Measurements from ENCODE around the gene NRAP. TPM values are rescaled to one million over a fixed set of nuclear protein-coding genes. Genes with fewer than 3 reads are reported as not detected.

NRAP gene
- total RNA-seq, 4 donors from 2014 or later = under 0.01 TPM; not detected in 3

DNA sequence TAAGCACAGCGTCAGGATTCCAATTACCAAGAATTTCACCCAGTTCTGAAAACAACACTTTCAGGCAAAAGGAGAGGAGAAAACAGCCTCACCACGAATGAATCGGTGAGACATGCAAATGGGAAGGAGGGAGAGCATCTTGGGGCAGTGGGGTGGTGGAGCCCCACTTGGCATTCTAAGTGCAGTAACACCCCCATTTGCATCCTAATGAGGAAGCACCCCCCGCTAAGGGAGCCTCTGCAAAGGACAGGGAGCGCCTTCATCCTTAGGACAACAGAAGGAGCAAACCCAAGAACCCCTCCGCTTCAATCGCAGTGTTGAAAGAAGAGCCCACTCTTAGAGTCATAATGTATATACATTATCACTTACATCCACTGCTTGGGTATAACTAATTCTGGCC is 46.8 kb downstream of the NRAP start:
- Histone ChIP-seq H3K4me3 (no peak overlapping the region), H3K27me3 (peaks cover 0 to 37% of the 10 kb centered on the region in 2 donors), H3K9me3 (no peaks in the 10 kb centered on the region), H3K4me1 (no peaks in the 10 kb centered on the region), H3K36me3 (no peaks in the 10 kb centered on the region), H3K27ac (no peak overlapping the region)
- TF ChIP-seq, protein P1, sequence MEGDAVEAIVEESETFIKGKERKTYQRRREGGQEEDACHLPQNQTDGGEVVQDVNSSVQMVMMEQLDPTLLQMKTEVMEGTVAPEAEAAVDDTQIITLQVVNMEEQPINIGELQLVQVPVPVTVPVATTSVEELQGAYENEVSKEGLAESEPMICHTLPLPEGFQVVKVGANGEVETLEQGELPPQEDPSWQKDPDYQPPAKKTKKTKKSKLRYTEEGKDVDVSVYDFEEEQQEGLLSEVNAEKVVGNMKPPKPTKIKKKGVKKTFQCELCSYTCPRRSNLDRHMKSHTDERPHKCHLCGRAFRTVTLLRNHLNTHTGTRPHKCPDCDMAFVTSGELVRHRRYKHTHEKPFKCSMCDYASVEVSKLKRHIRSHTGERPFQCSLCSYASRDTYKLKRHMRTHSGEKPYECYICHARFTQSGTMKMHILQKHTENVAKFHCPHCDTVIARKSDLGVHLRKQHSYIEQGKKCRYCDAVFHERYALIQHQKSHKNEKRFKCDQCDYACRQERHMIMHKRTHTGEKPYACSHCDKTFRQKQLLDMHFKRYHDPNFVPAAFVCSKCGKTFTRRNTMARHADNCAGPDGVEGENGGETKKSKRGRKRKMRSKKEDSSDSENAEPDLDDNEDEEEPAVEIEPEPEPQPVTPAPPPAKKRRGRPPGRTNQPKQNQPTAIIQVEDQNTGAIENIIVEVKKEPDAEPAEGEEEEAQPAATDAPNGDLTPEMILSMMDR (IDR thresholded peaks at IDR 0.05) = no peak
- TF ChIP-seq EP300 (IDR thresholded peaks at IDR 0.05) (no peak), POLR2A (IDR thresholded peaks at IDR 0.05) (no peak)
- 24 to 35% methylated on average over 7 of the region's 7 CpGs for WGBS, 2 donors
- no peak for DNase-seq (ENCODE audit: low spot score in 2 of 2)

DNA sequence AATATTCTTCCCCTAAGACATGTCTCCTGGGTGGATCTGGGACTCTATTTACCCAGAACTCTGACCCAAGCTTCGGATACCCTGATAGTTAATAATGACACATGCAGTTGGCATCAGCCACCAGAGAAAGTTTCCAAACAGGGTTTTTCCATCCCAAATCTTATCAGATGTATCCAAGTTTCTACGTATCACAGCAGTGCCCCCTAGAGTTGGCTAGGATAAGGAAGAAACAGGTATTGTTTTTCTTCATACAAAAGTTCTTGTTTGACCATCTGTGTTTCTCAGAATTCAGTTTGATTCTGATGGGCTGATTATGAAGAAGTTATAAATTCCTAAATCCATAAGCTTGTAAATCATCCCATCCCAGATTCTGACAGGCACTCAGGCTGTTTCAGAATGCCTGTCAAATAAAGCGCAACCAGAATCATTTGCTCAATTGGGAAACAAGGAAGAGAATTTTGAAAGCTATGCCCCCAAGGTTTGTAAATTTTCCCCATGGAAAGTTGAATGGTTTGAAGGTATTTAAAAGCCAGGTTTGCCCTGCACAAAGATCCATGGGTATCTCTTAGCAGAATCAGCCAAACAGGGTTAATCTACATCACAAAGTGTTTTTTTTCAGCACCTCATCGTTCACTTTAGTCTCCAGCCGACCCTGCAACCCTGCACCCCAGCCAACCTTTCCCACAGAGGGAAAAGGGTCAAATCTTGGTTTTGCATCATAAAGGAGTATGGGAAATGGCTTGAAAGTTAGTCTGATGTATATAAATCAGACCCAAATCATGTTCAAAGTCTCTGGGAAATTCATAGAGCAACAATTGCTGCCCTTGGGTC is 47.4 kb downstream of the NRAP start:
- no peak overlapping the region for H3K4me3 ChIP-seq
- DNase-seq (ENCODE audit: low spot score in 2 of 2) = peak in 1 of 2 donors; percentile 19
- H3K4me1 ChIP-seq = no peaks in the 10 kb centered on the region
- no peaks in the 10 kb centered on the region for H3K9me3 ChIP-seq
- peaks cover 0 to 37% of the 10 kb centered on the region in 2 donors for H3K27me3 ChIP-seq
- WGBS, 2 donors = 13 to 23% methylated on average over 5 of the region's 5 CpGs
- no peak for TF ChIP-seq EP300 (IDR thresholded peaks at IDR 0.05)
- TF ChIP-seq POLR2A (IDR thresholded peaks at IDR 0.05) = no peak
- TF ChIP-seq, protein P1 (IDR thresholded peaks at IDR 0.05) = peak in 1 of 5 experiments; percentile 21
- no peak overlapping the region for H3K27ac ChIP-seq
- H3K36me3 ChIP-seq = no peaks in the 10 kb centered on the region

DNA sequence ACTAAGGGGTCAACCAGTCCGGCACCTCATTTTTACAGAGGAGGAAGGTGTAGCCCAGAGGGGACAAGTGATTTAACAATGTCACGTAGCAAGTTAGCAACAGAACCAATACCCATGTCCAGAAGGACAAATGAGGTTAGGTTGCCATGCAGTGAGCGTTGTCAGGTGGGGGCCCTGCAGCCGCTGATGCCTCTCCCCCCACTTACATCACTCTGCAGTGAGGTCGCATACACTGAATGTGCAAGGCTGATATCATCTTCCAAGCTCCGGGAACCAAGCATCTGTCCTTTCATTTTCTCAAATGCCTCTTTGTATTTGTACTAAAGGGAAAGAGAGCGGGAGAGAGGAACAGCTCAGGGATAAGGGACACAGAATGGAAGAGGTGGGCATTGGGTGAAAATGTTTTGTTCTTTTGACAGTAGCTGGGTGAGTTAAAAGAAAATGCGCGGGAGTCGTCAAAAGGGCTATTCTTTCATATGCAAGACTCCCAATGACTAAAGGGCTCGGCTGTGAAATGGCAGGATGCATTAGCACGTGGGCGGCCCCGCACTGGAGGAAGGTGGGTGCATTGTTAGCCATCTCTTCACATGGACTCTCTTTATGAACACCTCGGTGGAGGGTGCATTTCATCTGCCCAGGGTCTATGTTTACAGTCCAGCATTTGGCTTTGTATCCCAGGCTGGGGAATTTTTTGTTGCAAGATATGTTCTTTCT is 49.7 kb downstream of the NRAP start:
- Histone ChIP-seq H3K9me3 (no peaks in the 10 kb centered on the region), H3K27me3 (peaks cover 0 to 32% of the 10 kb centered on the region in 2 donors), H3K36me3 (no peaks in the 10 kb centered on the region), H3K4me3 (no peak overlapping the region), H3K4me1 (no peaks in the 10 kb centered on the region), H3K27ac (no peak overlapping the region)
- TF ChIP-seq, protein P1 (IDR thresholded peaks at IDR 0.05) = no peak
- TF ChIP-seq POLR2A (IDR thresholded peaks at IDR 0.05) = no peak
- TF ChIP-seq EP300 (IDR thresholded peaks at IDR 0.05) = no peak
- WGBS, 2 donors = 42 to 55% methylated on average over 15 of the region's 15 CpGs
- DNase-seq (ENCODE audit: low spot score in 2 of 2) = no peak

DNA sequence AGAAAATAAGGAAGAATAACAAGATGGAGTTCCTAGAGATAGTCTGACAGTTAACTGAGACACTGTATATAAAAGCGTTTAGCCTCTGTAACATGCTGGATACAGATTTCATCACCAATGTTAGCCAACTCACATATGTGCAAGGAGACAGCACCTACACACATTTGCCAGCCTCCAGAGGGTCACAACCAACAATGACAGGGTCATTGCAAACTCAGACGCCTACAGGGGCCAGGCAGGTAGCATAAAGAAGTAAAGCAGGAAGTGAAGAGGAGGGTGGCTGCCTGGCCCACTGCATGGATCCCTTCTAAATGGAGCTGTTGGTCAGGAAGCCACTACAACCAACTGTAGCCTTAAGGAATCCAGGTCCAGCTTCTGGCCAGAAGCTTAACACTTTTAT is 50.4 kb downstream of the NRAP start:
- no peaks in the 10 kb centered on the region for H3K4me1 ChIP-seq
- no peaks in the 10 kb centered on the region for H3K9me3 ChIP-seq
- no peak overlapping the region for H3K27ac ChIP-seq
- no peaks in the 10 kb centered on the region for H3K36me3 ChIP-seq
- no peak for TF ChIP-seq POLR2A (IDR thresholded peaks at IDR 0.05)
- H3K4me3 ChIP-seq = no peak overlapping the region
- 92 to 100% methylated on average over 2 of the region's 2 CpGs for WGBS, 2 donors
- peaks cover 0 to 25% of the 10 kb centered on the region in 2 donors for H3K27me3 ChIP-seq
- no peak for DNase-seq (ENCODE audit: low spot score in 2 of 2)

DNA sequence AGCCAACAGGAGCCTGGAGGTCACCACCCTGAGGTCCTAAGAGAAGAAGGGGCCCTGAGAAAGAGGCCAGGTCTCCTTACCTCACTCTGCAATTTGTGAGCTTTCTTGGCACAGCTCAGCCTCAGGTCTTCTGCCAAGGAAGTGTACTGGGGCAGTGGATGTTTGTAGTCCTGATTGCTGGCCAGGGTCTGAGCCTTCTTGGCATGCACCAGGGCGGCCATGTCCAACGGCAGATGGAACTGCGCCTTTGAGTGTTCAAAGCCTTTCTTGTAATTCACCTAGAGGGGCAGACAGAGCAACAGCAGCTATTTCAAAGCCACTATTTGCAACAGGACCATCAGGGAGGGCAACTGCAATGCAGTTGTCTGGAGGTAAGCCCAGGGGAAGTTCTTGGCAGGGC is 51.7 kb downstream of the NRAP start:
- Histone ChIP-seq H3K4me3 (no peak overlapping the region), H3K36me3 (no peaks in the 10 kb centered on the region), H3K27me3 (peaks cover 0 to 18% of the 10 kb centered on the region in 2 donors), H3K4me1 (no peaks in the 10 kb centered on the region), H3K27ac (no peak overlapping the region), H3K9me3 (no peaks in the 10 kb centered on the region)
- TF ChIP-seq, protein P1 (IDR thresholded peaks at IDR 0.05) = no peak
- no peak for TF ChIP-seq EP300 (IDR thresholded peaks at IDR 0.05)
- WGBS, 2 donors = 76 to 86% methylated on average over 3 of the region's 3 CpGs
- DNase-seq (ENCODE audit: low spot score in 2 of 2) = no peak
